IgD-negative memory B cell (primary cell): ENCODE results near the gene ATP9B. TPM values are rescaled to one million over a fixed set of nuclear protein-coding genes. Genes with fewer than 3 reads are reported as not detected.

ENCODE experiments used
- H3K27ac Mint-ChIP-seq, 3 donors: one replicate each; pipeline ENCODE4 v1.8.0; 2020 to 2022; ENCODE audit warnings: mild to moderate bottlenecking in 3 of 3, mixed read lengths in 3 of 3, moderate library complexity in 1 of 3
- H3K27me3 Mint-ChIP-seq: one replicate; pipeline ENCODE4 v1.8.0; 2021; ENCODE audit warnings: mixed read lengths
- H3K36me3 Mint-ChIP-seq: one replicate; pipeline ENCODE4 v1.8.0; 2020; ENCODE audit warnings: mild to moderate bottlenecking, mixed read lengths
- H3K4me1 Mint-ChIP-seq, 3 donors: one replicate each; pipeline ENCODE4 v1.8.0; 2020 to 2022; ENCODE audit warnings: mixed read lengths in 3 of 3, mild to moderate bottlenecking in 1 of 3
- H3K4me3 Mint-ChIP-seq, 4 donors: one replicate each; pipeline ENCODE4 v1.8.0; 2020 to 2022; ENCODE audit warnings: mild to moderate bottlenecking in 4 of 4, mixed read lengths in 4 of 4, moderate library complexity in 3 of 4
- H3K9me3 Mint-ChIP-seq, 3 donors: one replicate each; pipeline ENCODE4 v1.8.0; 2020 to 2021; ENCODE audit warnings: mixed read lengths in 3 of 3, mild to moderate bottlenecking in 1 of 3
- polyA plus RNA-seq: library from polyadenylated mRNA; unstranded; fragments of 300-500 nt; fragmentation: Illumina TruSeq; gene quantifications from one replicate; pipeline ENCODE4 v1.2.3, GENCODE V29; 2021

Gene ATP9B
- polyA plus RNA-seq, 1 donor from 2014 or later: 17.6 TPM

DNA sequence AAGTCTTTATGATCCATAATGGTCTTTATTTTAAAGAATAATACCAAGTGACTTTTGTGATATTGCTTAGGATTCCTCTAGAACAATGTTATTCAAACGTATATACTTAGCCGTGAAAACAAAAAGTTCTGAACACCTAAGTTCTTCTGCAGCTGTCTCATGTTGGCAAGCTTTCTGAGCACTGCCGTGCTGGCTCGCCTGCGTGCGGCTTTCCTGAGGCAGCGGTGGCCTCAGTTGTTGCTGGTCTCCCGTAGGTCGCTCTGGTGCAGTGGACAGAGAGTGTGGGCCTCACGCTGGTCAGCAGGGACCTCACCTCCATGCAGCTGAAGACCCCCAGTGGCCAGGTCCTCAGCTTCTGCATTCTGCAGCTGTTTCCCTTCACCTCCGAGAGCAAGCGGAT is 259.7 kb downstream of the ATP9B start:
- H3K4me1 Mint-ChIP-seq: no peaks in the 10 kb centered on the region
- peaks cover 14% of the 10 kb centered on the region for H3K36me3 Mint-ChIP-seq
- H3K4me3 Mint-ChIP-seq: no peak overlapping the region
- H3K27me3 Mint-ChIP-seq: no peaks in the 10 kb centered on the region
- H3K27ac Mint-ChIP-seq: no peak overlapping the region
- peaks cover 0 to 1% (median 0%) of the 10 kb centered on the region in 3 donors for H3K9me3 Mint-ChIP-seq

DNA sequence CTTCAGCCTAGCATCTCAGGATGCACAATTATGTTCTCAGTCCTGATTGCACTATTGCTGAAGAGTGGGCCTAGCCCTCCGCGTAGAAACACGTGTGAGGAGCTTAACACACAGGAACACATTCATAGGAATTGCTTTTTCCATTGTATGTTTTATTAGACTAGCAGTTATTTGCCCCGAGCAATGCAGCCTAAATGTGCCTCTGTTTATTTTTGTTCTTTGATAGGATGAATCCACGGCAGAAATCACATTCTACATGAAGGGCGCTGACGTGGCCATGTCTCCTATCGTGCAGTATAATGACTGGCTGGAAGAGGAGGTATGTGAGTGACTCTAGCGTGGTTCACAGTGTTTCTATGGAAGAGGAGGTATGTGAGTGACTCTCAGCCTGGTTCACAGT is 260.6 kb downstream of the ATP9B start:
- Mint-ChIP-seq H3K4me1 (no peaks in the 10 kb centered on the region), H3K9me3 (peaks cover 0 to 1% (median 0%) of the 10 kb centered on the region in 3 donors), H3K4me3 (no peak overlapping the region), H3K27me3 (no peaks in the 10 kb centered on the region), H3K27ac (no peak overlapping the region), H3K36me3 (peaks cover 13% of the 10 kb centered on the region)

DNA sequence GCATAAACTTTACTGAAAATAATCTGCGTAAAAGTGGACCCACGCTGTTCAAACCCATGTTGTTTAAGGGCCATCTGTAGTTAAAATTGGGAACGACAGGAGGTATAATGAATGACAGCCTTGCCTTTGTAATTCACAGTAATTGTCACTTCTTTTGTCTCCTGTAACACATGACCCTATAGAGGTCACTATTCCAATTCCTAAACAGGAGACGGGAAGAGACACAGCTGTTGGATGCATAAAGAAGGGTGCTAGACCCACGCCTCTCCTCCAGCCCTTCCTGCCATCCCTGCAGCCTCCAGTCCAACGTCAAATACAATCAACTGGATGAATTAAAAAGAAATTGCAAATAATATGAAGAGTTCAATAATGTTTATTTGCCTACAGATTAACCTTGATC is 263.5 kb downstream of the ATP9B start:
- no peak overlapping the region for H3K4me3 Mint-ChIP-seq
- no peaks in the 10 kb centered on the region for H3K4me1 Mint-ChIP-seq
- H3K36me3 Mint-ChIP-seq: peaks cover 12% of the 10 kb centered on the region
- no peaks in the 10 kb centered on the region for H3K27me3 Mint-ChIP-seq
- H3K27ac Mint-ChIP-seq: no peak overlapping the region
- H3K9me3 Mint-ChIP-seq: no peaks in the 10 kb centered on the region

DNA sequence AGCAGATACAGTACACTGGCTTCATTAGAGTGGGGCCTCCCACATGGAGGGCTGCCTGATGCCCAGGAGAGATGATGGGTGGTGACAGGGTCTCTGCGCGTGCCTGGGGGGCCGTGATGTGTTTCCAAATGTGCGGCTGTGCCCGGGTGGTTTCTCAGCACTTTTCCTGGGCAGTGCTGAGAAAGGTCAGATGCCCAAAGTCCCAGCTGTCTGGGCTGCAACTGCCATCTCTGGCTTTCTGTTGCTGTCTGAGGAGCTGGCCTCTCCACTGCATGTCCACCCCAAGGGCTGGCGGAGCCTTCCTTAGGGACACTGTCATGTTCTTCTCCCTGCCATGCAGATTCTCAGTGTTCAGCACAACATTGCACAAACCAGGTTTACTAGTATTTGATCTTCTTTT is 263.9 kb downstream of the ATP9B start:
- H3K27me3 Mint-ChIP-seq: no peaks in the 10 kb centered on the region
- peaks cover 12% of the 10 kb centered on the region for H3K36me3 Mint-ChIP-seq
- H3K4me3 Mint-ChIP-seq: no peak overlapping the region
- no peaks in the 10 kb centered on the region for H3K4me1 Mint-ChIP-seq
- no peaks in the 10 kb centered on the region for H3K9me3 Mint-ChIP-seq
- no peak overlapping the region for H3K27ac Mint-ChIP-seq

DNA sequence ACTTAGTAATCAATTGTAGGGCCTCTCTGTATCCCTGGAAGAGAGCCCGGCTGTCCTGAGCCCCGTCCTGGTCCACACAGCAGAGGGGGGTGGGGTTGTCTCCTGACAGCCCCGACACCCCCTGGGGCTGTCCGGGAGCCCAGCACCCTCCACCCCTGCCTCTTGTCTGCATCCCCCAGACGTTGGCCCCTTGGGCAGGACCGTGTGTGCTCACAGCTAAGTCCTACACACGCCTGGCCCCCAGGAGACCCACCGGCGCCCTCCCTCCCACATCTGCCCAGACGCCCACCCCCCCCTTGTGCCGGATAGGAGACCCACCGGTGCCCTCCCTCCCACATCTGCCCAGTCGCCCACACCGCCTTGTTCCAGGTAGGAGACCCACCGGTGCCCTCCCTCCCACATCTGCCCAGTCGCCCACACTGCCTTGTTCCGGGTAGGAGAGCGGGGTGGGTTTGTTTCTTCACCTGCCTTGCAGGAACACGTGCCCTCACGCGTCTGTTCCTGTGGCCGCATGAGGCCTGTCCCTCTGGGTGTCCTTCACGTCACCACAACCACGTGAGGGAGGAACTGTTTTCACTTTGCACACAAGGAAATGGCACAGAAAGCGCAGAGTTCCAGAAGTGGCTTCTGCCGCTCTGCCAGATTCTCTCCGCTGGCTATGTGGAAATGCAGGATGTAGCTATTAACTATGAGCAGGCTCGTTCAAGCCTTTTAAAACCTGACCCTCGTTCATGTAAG is 265.5 kb downstream of the ATP9B start:
- Mint-ChIP-seq H3K27ac (no peak overlapping the region), H3K4me1 (peaks cover 0 to 3% (median 0%) of the 10 kb centered on the region in 3 donors), H3K36me3 (peaks cover 23% of the 10 kb centered on the region), H3K27me3 (no peaks in the 10 kb centered on the region), H3K9me3 (peaks cover 0 to 11% (median 4%) of the 10 kb centered on the region in 3 donors), H3K4me3 (no peak overlapping the region)

DNA sequence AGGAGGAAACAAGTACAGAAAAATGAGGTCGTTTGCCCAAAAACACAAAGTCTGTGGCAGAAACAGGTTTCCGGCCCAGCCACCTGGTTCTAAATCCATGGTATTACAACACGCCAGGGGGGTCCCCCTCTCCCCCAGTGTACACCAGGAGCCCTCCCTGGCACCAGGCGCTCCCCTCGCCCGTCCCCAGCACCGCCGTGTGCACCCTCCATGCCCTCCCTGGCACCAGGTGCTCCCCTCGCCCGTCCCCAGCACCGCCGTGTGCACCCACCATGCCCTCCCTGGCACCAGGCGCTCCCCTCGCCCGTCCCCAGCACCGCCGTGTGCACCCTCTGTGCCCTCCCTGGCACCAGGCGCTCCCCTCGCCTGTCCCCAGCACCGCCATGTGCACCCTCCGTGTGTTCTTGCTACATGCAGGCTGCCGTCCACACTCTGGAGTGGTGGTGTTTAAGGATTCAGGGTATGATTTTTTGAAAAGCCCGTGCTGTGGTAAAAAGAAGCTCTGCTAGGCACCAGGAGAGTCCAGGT is 266.7 kb downstream of the ATP9B start:
- Mint-ChIP-seq H3K27me3 (no peaks in the 10 kb centered on the region), H3K36me3 (peaks cover 22% of the 10 kb centered on the region), H3K9me3 (peaks cover 0 to 11% (median 4%) of the 10 kb centered on the region in 3 donors), H3K27ac (peak overlapping the region in 1 of 3 donors; percentile 31), H3K4me3 (no peak overlapping the region), H3K4me1 (peaks cover 0 to 3% (median 0%) of the 10 kb centered on the region in 3 donors)

DNA sequence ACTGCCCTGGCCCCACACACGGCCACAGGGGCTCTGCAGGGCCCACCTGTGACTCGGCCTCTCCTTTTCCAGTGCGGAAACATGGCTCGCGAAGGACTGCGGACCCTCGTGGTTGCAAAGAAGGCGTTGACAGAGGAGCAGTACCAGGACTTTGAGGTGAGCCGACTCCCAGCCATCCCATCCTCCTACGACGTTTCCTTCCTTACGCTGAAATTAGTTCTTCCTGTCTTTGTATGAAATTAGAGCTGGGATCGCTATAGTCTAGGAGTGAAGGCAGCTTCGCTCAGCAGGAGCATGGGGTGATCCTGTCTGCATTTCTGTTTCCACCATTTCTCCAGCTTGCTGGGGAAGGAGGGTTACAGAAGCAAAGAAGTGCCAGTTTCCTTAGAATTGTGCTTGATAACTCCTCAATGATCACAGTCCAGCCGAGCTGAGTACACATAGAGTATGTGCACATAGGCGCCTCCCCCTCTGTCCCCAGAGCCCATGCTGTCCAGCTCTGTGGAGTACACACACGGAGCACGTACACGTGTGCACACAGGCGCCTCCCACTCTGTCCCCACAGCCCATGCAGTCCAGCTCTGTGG is 267.5 kb downstream of the ATP9B start:
- H3K9me3 Mint-ChIP-seq: peaks cover 0 to 11% (median 4%) of the 10 kb centered on the region in 3 donors
- H3K36me3 Mint-ChIP-seq: peaks cover 20% of the 10 kb centered on the region
- H3K4me1 Mint-ChIP-seq: peaks cover 0 to 3% (median 0%) of the 10 kb centered on the region in 3 donors
- H3K4me3 Mint-ChIP-seq: no peak overlapping the region
- no peaks in the 10 kb centered on the region for H3K27me3 Mint-ChIP-seq
- peak overlapping the region in 1 of 3 donors; percentile 62 for H3K27ac Mint-ChIP-seq

DNA sequence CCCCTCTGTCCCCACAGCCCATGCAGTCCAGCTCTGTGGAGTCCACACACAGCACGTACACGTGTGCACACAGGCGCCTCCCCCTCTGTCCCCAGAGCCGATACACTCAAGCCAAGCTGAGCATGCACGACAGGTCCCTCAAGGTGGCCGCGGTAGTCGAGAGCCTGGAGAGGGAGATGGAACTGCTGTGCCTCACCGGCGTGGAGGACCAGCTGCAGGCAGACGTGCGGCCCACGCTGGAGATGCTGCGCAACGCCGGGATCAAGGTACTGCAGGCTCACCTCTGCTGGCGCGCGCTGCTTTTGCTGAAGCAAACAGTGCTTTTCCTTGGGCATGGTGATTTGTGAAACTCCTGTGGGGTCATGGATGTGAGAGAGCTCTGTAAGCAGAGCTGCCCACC is 268.0 kb downstream of the ATP9B start:
- no peak overlapping the region for H3K27ac Mint-ChIP-seq
- H3K27me3 Mint-ChIP-seq: no peaks in the 10 kb centered on the region
- H3K36me3 Mint-ChIP-seq: peaks cover 24% of the 10 kb centered on the region
- H3K9me3 Mint-ChIP-seq: peaks cover 0 to 11% (median 4%) of the 10 kb centered on the region in 3 donors
- H3K4me3 Mint-ChIP-seq: no peak overlapping the region
- H3K4me1 Mint-ChIP-seq: peaks cover 0 to 3% (median 0%) of the 10 kb centered on the region in 3 donors

DNA sequence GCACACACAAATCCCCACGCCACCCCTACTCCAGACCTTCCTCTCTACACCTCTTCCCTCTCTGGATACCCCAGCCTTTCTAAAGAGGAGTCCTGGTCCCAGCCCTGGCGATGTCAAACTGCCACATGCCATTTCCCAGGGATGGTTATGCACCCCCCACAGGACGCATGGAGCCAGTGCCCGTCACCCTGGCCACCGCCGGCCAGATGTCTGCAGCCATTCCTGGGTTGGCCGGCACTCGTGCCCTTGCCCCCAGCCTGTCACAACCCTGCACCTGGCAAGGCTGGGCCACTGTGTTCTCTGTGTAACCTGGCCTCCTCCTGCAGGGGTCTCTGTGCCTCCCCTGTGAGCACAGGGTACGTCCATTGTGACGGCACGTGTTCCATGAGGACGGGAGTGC is 268.4 kb downstream of the ATP9B start:
- peaks cover 24% of the 10 kb centered on the region for H3K36me3 Mint-ChIP-seq
- H3K27ac Mint-ChIP-seq: no peak overlapping the region
- H3K9me3 Mint-ChIP-seq: peaks cover 0 to 11% (median 4%) of the 10 kb centered on the region in 3 donors
- peaks cover 0 to 3% (median 0%) of the 10 kb centered on the region in 3 donors for H3K4me1 Mint-ChIP-seq
- H3K27me3 Mint-ChIP-seq: no peaks in the 10 kb centered on the region
- H3K4me3 Mint-ChIP-seq: no peak overlapping the region

DNA sequence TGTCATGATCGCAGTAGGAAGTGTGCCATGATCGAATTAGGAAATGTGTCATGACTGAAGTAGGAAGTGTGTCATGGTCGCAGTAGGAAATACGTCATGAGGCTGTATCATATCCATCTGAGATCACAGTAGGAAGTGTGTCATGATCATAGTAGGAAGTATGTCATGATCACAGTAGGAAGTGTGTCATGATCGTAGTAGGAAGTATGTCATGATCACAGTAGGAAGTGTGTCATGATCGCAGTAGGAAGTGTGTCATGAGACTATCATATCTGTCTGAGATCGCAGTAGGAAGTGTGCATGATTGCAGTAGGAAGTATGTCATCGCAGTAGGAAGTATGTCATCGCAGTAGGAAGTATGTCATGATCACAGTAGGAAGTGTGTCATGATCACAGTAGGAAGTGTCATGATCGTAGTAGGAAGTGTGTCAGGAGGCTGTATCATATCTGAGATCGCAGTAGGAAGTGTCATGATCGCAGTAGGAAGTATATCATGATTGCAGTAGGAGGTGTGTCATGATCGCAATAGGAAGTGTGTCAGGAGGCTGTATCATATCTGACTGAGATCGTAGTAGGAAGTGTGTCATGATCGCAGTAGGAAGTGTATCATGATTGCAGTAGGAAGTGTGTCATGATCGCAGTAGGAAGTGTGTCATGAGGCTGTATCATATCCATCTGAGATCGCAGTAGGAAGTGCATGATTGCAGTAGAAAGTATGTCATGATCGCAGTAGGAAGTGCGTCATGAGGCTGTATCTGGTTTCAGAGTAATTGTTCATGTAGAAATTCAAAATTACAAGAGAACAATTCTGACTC is 270.1 kb downstream of the ATP9B start:
- no peaks in the 10 kb centered on the region for H3K27me3 Mint-ChIP-seq
- peak overlapping the region in 1 of 3 donors; percentile 46 for H3K27ac Mint-ChIP-seq
- no peak overlapping the region for H3K4me3 Mint-ChIP-seq
- peaks cover 0 to 11% (median 4%) of the 10 kb centered on the region in 3 donors for H3K9me3 Mint-ChIP-seq
- peaks cover 21% of the 10 kb centered on the region for H3K36me3 Mint-ChIP-seq
- peaks cover 0 to 3% (median 0%) of the 10 kb centered on the region in 3 donors for H3K4me1 Mint-ChIP-seq

DNA sequence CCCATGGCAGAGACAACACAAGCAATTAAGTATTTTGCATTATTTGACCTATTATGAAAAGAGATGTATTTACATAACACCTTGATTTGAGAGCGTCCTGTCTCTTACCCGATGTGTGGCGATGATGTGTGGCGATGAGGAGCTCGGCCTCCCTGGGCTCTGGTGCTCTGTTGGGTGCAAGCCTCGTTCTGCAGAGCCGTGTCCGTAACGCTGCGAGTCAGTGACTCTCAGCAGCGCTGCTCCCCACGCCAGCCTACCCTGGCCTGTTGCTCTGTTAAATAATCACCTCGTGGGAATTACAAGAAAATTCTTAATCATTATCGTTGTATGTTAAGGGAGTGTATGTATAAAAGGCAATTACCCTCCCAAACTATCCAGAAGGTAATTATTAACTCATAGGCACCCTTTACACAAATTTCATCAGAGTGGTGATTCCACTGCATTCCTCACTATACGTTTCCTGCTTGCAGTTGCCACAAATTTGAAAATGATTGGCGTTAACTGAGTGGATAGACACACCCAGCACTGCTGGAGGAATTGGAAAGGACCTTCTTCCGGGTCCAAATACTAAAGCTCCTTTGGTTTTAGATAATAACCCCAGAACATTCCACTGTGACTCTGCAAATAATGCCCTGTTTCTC is 274.5 kb downstream of the ATP9B start:
- H3K4me3 Mint-ChIP-seq: no peak overlapping the region
- H3K27me3 Mint-ChIP-seq: no peaks in the 10 kb centered on the region
- no peak overlapping the region for H3K27ac Mint-ChIP-seq
- H3K36me3 Mint-ChIP-seq: peaks cover 27% of the 10 kb centered on the region
- H3K9me3 Mint-ChIP-seq: peaks cover 0 to 6% (median 2%) of the 10 kb centered on the region in 3 donors
- H3K4me1 Mint-ChIP-seq: peaks cover 0 to 5% (median 0%) of the 10 kb centered on the region in 3 donors

DNA sequence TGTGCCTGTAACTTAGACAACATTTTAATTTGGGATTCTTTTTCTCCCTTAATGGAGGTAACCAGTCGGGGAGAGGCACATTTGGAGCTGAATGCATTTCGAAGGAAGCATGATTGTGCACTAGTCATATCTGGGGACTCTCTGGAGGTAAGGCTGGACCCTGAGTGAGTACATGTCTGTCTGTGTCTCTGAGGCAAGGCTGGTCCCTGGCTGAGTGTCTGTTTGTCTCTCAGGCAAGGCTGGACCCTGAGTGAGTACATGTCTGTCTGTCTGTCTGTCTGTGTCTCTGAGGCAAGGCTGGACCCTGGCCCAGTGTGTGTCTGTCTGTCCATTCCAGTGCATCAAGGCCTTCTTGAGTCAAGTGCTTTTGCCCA is 275.0 kb downstream of the ATP9B start:
- Mint-ChIP-seq H3K36me3 (peaks cover 22% of the 10 kb centered on the region), H3K4me3 (no peak overlapping the region), H3K9me3 (peaks cover 0 to 1% (median 0%) of the 10 kb centered on the region in 3 donors), H3K27ac (no peak overlapping the region), H3K27me3 (no peaks in the 10 kb centered on the region), H3K4me1 (peaks cover 0 to 4% (median 0%) of the 10 kb centered on the region in 3 donors)

DNA sequence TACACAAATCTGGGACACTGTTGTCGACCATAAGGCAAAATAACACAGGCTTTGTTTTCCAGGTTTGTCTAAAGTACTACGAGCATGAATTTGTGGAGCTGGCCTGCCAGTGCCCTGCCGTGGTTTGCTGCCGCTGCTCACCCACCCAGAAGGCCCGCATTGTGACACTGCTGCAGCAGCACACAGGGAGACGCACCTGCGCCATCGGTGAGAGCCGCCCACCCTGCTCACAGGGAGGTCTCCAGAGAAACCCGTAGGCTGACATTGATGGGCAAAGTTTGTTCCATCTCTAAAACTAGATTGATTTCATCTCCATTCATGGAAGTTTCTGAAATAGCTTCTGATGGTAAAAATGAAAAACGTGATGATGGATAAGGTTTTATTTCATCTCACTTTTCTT is 276.2 kb downstream of the ATP9B start:
- Mint-ChIP-seq H3K4me3 (no peak overlapping the region), H3K4me1 (peaks cover 0 to 2% (median 0%) of the 10 kb centered on the region in 3 donors), H3K9me3 (no peaks in the 10 kb centered on the region), H3K27ac (peak overlapping the region in 1 of 3 donors; percentile 35), H3K36me3 (peaks cover 15% of the 10 kb centered on the region), H3K27me3 (no peaks in the 10 kb centered on the region)

DNA sequence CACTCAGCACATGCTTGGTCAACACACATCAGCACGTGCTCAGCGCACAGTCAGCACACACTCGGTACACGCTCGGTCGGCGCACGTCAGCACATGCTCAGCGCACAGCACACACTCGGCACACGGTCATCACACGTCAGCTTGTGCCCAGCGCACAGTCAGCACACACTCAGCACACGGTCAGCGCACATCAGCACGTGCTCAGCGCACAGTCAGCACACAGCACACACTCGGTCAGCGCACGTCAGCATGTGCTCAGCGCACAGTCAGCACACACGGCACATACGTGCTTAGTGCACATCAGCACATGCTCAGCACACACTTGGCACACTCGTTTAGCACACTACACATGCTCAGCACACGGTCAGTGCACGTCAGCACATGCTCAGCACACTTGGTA is 276.8 kb downstream of the ATP9B start:
- Mint-ChIP-seq H3K27me3 (no peaks in the 10 kb centered on the region), H3K9me3 (no peaks in the 10 kb centered on the region), H3K27ac (no peak overlapping the region), H3K4me3 (no peak overlapping the region), H3K4me1 (peaks cover 0 to 2% (median 0%) of the 10 kb centered on the region in 3 donors), H3K36me3 (peaks cover 15% of the 10 kb centered on the region)
